A549 (cell line): ENCODE data around the gene DHTKD1. TPM values are rescaled to one million over a fixed set of nuclear protein-coding genes. Genes with fewer than 3 reads are reported as not detected.

Source experiments
- ATAC-seq, 2 experiments: fragments of 200-7000 bp in 1 of 2; fragments of >200 bp in 1 of 2; cut with Nextera tagmentation in 1 of 2; cut with Tn5 transposase in 1 of 2; 3 replicates each; pipeline versions ENCODE4 v1.8.0 to v1.9.1; 2018 to 2020; ENCODE audit warnings: mild to moderate bottlenecking in 1 of 2, moderate library complexity in 1 of 2
- CTCF ChIA-PET: fragments of 300-600 bp; sonication (Branson Sonifier 250); formaldehyde crosslinking; extraction: SDS; loops from one replicate; lab custom pipeline; 2021; ENCODE audit warnings: antibody characterized with exemption, inconsistent platforms; lab: Yijun Ruan, JAX
- POLR2A ChIA-PET: fragments of 350-600 bp; formaldehyde crosslinking; extraction: SDS; loops from one replicate; lab custom pipeline; 2021; ENCODE audit warnings: antibody characterized with exemption, inconsistent platforms; lab: Yijun Ruan, JAX
- DNase-seq, 2 experiments: peaks; one replicate each; pipeline versions ENCODE4 v3.0.0 to v3.0.0-alpha.2; 2011 to 2016; ENCODE audit warnings: low read depth in 1 of 2, low spot score in 1 of 2
- FAIRE-seq: peaks from 2 replicates; lab custom pipeline; 2011; peaks lifted over from hg19 to GRCh38; lab: Jason Lieb, UNC
- H3K27ac ChIP-seq, 2 experiments: fragments of >200 bp; sonication (Bioruptor Twin); formaldehyde crosslinking; 3 replicates each; pipeline ENCODE4 v1.5.1; 2016 to 2017
- H3K4me1 ChIP-seq: fragments of >200 bp; sonication (Bioruptor Twin); formaldehyde crosslinking; 3 replicates; pipeline ENCODE4 v1.6.1; 2016
- H3K4me2 ChIP-seq: fragments of >200 bp; sonication (Bioruptor Twin); formaldehyde crosslinking; 3 replicates; pipeline ENCODE4 v1.6.1; 2016
- H3K4me3 ChIP-seq: fragments of >200 bp; sonication (Bioruptor Twin); formaldehyde crosslinking; 3 replicates; pipeline ENCODE4 v1.5.1; 2016
- H3K9me3 ChIP-seq: fragments of >200 bp; sonication (Bioruptor Twin); formaldehyde crosslinking; 3 replicates; pipeline ENCODE4 v1.6.1; 2016
- BCL3 ChIP-seq: fragments of >200 bp; sonication (Bioruptor Twin); formaldehyde crosslinking; IDR thresholded peaks from 3 replicates; pipeline ENCODE4 v1.6.1; 2016
- BHLHE40 ChIP-seq: IDR thresholded peaks from 2 replicates; pipeline ENCODE4 v1.6.1; 2012; ENCODE audit warnings: low read depth, low read length, inconsistent platforms
- CEBPB ChIP-seq, 2 experiments: fragments of >200 bp in 1 of 2; sonication (Bioruptor Twin) in 1 of 2; formaldehyde crosslinking in 1 of 2; IDR thresholded peaks; 2 replicates each; pipeline ENCODE4 v1.6.1; 2012 to 2016
- EHF ChIP-seq: fragments of 250-450 bp; sonication (Bioruptor Pico); IDR thresholded peaks from 2 replicates; pipeline ENCODE4 v1.5.0; 2020; ENCODE audit warnings: mild to moderate bottlenecking
- EHMT2 ChIP-seq: fragments of 200-600 bp; sonication (generic); IDR thresholded peaks from 2 replicates; pipeline ENCODE4 v1.6.1; 2016; ENCODE audit warnings: antibody characterized with exemption, low read depth, mild to moderate bottlenecking, moderate library complexity
- HES2 ChIP-seq: fragments of >200 bp; sonication (Bioruptor Twin); formaldehyde crosslinking; IDR thresholded peaks from 2 replicates; pipeline ENCODE4 v1.6.1; 2016
- HOXA7 ChIP-seq: fragments of 250-450 bp; sonication (Bioruptor Pico); IDR thresholded peaks from 2 replicates; pipeline ENCODE4 v1.5.0; 2020; ENCODE audit warnings: mild to moderate bottlenecking, moderate library complexity
- HOXB5 ChIP-seq: fragments of 250-450 bp; sonication (Bioruptor Pico); IDR thresholded peaks from 2 replicates; pipeline ENCODE4 v1.5.0; 2020; ENCODE audit warnings: mild to moderate bottlenecking, moderate library complexity
- JUN ChIP-seq, 2 experiments: fragments of >200 bp; sonication (Bioruptor Twin); formaldehyde crosslinking; IDR thresholded peaks; 2 replicates in 1 of 2; 3 replicates in 1 of 2; pipeline ENCODE4 v1.6.1; 2016 to 2017
- KDM5A ChIP-seq: fragments of 200-600 bp; sonication (generic); IDR thresholded peaks from 2 replicates; pipeline ENCODE4 v1.6.1; 2016; ENCODE audit warnings: antibody characterized with exemption, mild to moderate bottlenecking
- MAZ ChIP-seq: fragments of 150-350 bp; IDR thresholded peaks from 2 replicates; pipeline ENCODE4 v1.6.1; 2014; ENCODE audit warnings: antibody characterized with exemption, low read depth, low read length, borderline replicate concordance
- MYC ChIP-seq: IDR thresholded peaks from 2 replicates; pipeline ENCODE4 v1.6.1; 2012; ENCODE audit warnings: mild to moderate bottlenecking, inconsistent platforms, low read length, improper control_type of control experiment, borderline replicate concordance
- NFE2L2 ChIP-seq: fragments of 150-350 bp; conservative IDR thresholded peaks from 2 replicates; pipeline ENCODE4 v1.6.1; 2014; ENCODE audit warnings: low read length
- NR3C1 ChIP-seq: fragments of >200 bp; sonication (Bioruptor Twin); formaldehyde crosslinking; IDR thresholded peaks from 3 replicates; pipeline ENCODE4 v1.6.1; 2017
- POLR2A ChIP-seq: IDR thresholded peaks from 2 replicates; pipeline ENCODE4 v1.6.1; 2012; ENCODE audit warnings: mild to moderate bottlenecking, low read length
- RCOR1 ChIP-seq: fragments of 150-350 bp; IDR thresholded peaks from 2 replicates; pipeline ENCODE4 v1.6.1; 2014; ENCODE audit warnings: antibody characterized with exemption, low read length, low read depth
- USF2 ChIP-seq: fragments of 450-650 bp; IDR thresholded peaks from 2 replicates; pipeline ENCODE4 v1.6.1; 2014; ENCODE audit warnings: antibody characterized with exemption
- ZC3H11A ChIP-seq: fragments of 450-650 bp; IDR thresholded peaks from 2 replicates; pipeline ENCODE4 v1.6.1; 2014; ENCODE audit warnings: antibody characterized with exemption, mild to moderate bottlenecking
- ZSCAN20 ChIP-seq: fragments of 250-450 bp; sonication (Bioruptor Pico); IDR thresholded peaks from 2 replicates; pipeline ENCODE4 v1.8.0; 2022; ENCODE audit warnings: mild to moderate bottlenecking, moderate library complexity
- WGBS: methylation state at CpG from one replicate; pipeline ENCODE4 v1.1.6; 2017; ENCODE audit errors: missing lambda C conversion rate; 5-methylcytosine and 5-hydroxymethylcytosine counted together
- polyA plus RNA-seq, 4 experiments: library from polyadenylated mRNA; depleted of rRNA in 3 of 4; stranded (reverse); fragments of >200 nt; fragmentation: RNase III in 1 of 4; extraction: RNeasy Plus Mini Kit Qiagen cat#74134 plus additional on column Dnase treatment in 1 of 4; gene quantifications; 2 replicates in 3 of 4; 3 replicates in 1 of 4; pipeline ENCODE4 v1.2.3, GENCODE V29; 2011 to 2017
- TF ChIP-seq, protein P1 (sequence below): fragments of 200-600 bp; sonication (generic); IDR thresholded peaks from 2 replicates; pipeline ENCODE4 v1.6.1; 2016; ENCODE audit warnings: antibody characterized with exemption, mild to moderate bottlenecking, moderate library complexity

DHTKD1 gene
- polyA plus RNA-seq, 2 of the 4 experiments (the other 2 are of a cell fraction), result 11.9 to 23.0 TPM

DNA sequence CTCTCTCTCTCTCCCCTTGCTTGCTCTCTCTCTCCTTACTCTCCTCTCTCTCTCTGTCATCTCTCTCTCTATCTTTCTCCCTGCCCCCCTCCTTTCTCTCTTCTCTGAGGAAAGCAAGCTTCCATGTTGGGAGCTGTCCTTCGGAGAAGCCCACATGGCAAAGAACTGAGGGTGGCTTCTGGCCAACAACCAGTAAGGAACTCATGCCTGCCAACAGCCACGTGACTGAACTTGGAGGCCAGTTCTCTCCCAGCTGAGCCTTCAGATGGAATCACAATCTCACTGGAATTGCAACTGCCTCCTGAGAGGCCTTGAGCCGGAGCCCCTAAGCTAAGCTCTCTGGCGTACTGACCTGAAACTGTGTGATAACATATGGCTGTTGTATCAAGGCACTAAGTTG is 12.0 kb upstream of the DHTKD1 start:
- 64% methylated on average over 3 of the region's 4 CpGs for WGBS
- TF ChIP-seq NFE2L2 (no peak), HOXA7 (CRISPR knock-in tag) (no peak), BHLHE40 (no peak), EHF (no peak), MAZ (no peak), ZSCAN20 (CRISPR knock-in tag) (no peak), POLR2A (no peak), CEBPB (IDR thresholded peaks at IDR 0.05) (no peak), MYC (no peak), NR3C1 (no peak)
- CTCF ChIA-PET, result interaction anchor here (0.6 to 1.3 kb wide), 5 partner anchors 10 to 221 kb away, joined by 3 to 5 read pairs (median 3); no protein-coding TSS in a partner anchor

GRCh38 chr10:12061124-12061523 is 7.6 kb upstream of the DHTKD1 start:
- no peak for FAIRE-seq
- H3K4me1 ChIP-seq, result no peaks in the 10 kb centered on the region
- no peak overlapping the region for H3K4me2 ChIP-seq
- no peak for DNase-seq
- POLR2A ChIA-PET, result no interaction called here
- CTCF ChIA-PET, result no interaction called here
- H3K27ac ChIP-seq, result no peak overlapping the region
- WGBS, result 37% methylated on average over 4 of the region's 4 CpGs
- ATAC-seq, result no peak
- TF ChIP-seq JUN (IDR thresholded peaks at IDR 0.05), result no peak
- TF ChIP-seq ZC3H11A, result no peak
- TF ChIP-seq, protein P1, sequence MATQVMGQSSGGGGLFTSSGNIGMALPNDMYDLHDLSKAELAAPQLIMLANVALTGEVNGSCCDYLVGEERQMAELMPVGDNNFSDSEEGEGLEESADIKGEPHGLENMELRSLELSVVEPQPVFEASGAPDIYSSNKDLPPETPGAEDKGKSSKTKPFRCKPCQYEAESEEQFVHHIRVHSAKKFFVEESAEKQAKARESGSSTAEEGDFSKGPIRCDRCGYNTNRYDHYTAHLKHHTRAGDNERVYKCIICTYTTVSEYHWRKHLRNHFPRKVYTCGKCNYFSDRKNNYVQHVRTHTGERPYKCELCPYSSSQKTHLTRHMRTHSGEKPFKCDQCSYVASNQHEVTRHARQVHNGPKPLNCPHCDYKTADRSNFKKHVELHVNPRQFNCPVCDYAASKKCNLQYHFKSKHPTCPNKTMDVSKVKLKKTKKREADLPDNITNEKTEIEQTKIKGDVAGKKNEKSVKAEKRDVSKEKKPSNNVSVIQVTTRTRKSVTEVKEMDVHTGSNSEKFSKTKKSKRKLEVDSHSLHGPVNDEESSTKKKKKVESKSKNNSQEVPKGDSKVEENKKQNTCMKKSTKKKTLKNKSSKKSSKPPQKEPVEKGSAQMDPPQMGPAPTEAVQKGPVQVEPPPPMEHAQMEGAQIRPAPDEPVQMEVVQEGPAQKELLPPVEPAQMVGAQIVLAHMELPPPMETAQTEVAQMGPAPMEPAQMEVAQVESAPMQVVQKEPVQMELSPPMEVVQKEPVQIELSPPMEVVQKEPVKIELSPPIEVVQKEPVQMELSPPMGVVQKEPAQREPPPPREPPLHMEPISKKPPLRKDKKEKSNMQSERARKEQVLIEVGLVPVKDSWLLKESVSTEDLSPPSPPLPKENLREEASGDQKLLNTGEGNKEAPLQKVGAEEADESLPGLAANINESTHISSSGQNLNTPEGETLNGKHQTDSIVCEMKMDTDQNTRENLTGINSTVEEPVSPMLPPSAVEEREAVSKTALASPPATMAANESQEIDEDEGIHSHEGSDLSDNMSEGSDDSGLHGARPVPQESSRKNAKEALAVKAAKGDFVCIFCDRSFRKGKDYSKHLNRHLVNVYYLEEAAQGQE, result no peak
- TF ChIP-seq EHMT2, result no peak
- TF ChIP-seq KDM5A, result no peak
- no peak for TF ChIP-seq HOXB5
- no peak for TF ChIP-seq RCOR1
- no peak for TF ChIP-seq USF2
- no peak for TF ChIP-seq HES2
- no peak for TF ChIP-seq BCL3
- TF ChIP-seq ZSCAN20 (CRISPR knock-in tag), result no peak
- H3K4me3 ChIP-seq, result no peak overlapping the region
- no peaks in the 10 kb centered on the region for H3K9me3 ChIP-seq

More for the DNA sequence above, 12.0 kb upstream of the DHTKD1 start:
- Histone ChIP-seq H3K4me3 (no peak overlapping the region), H3K4me1 (no peaks in the 10 kb centered on the region), H3K9me3 (no peaks in the 10 kb centered on the region), H3K4me2 (no peak overlapping the region), H3K27ac (no peak overlapping the region)
- POLR2A ChIA-PET, result no interaction called here
- no peak for ATAC-seq
- no peak for FAIRE-seq
- no peak for DNase-seq
